Adrenal gland (tissue), 5 donors: ENCODE data around the gene ZNF615.

ENCODE experiments used
- CTCF ChIP-seq, 6 experiments: fragments of 450-650 bp in 4 of 6; fragments of 200-600 bp in 2 of 6; sonication (generic) in 1 of 6; IDR thresholded peaks; 1 replicate in 5 of 6; 2 replicates in 1 of 6; pipeline versions ENCODE4 v1.5.1 to v1.8.0; 2016 to 2021; ENCODE audit warnings: antibody characterized with exemption in 6 of 6, mild to moderate bottlenecking in 2 of 6, moderate library complexity in 1 of 6
- POLR2A ChIP-seq, 2 donors: fragments of 450-650 bp; IDR thresholded peaks; one replicate each; pipeline ENCODE4 v1.6.1; 2017; ENCODE audit warnings: antibody characterized with exemption in 2 of 2, mild to moderate bottlenecking in 2 of 2, moderate library complexity in 1 of 2
- donor health status: DM: no; HTN: no; CAD: no.

- TF ChIP-seq CTCF (IDR thresholded peaks at IDR 0.05): no peak
- no peak for TF ChIP-seq POLR2A (IDR thresholded peaks at IDR 0.05)
These were observed 36.4 kb downstream of the ZNF615 start for GRCh38 chr19:51971624-51972023.
